OCI-LY7 (cell line): ENCODE results near the gene MCCD1. TPM values are rescaled to one million over a fixed set of nuclear protein-coding genes. Genes with fewer than 3 reads are reported as not detected.
A peak's percentile ranks its signal among the peaks of the same experiment; 100 is the strongest.

Experiments used
- Bru-seq: library from RNA; stranded (reverse); fragments of 400-500 nt; gene quantifications from one replicate; lab custom pipeline; 2021; lab: Mats Ljungman, UMichigan
- BruChase-seq, 2 experiments: library from RNA; stranded (reverse); fragments of 400-500 nt; gene quantifications; one replicate each; lab custom pipeline; 2021; lab: Mats Ljungman, UMichigan
- BruUV-seq: library from RNA; stranded (reverse); fragments of 400-500 nt; replicated peaks from 2 replicates; lab custom pipeline; 2021; lab: Mats Ljungman, UMichigan
- CTCF ChIA-PET: fragments of 300-600 bp; sonication (Branson Sonifier 250); formaldehyde crosslinking; loops from one replicate; lab custom pipeline; 2022; ENCODE audit warnings: antibody characterized with exemption; ENCODE audit not compliant: unreplicated experiment; lab: Charles Lee
- POLR2A ChIA-PET: fragments of 300-600 bp; sonication (Branson Sonifier 250); formaldehyde crosslinking; loops from one replicate; lab custom pipeline; 2022; ENCODE audit warnings: antibody characterized with exemption; lab: Charles Lee
- DNase-seq: peaks from one replicate; pipeline ENCODE4 v3.0.0-alpha.2; 2015; ENCODE audit warnings: low spot score
- H2AFZ ChIP-seq: fragments of 200-600 bp; sonication (generic), shearing (Covaris generic); 2 replicates; pipeline ENCODE4 v1.6.1; 2014; ENCODE audit warnings: mild to moderate bottlenecking, antibody characterized with exemption, low read length, moderate library complexity
- H3K27ac ChIP-seq: fragments of 200-600 bp; sonication (generic); 2 replicates; pipeline ENCODE4 v1.5.1; 2014; ENCODE audit warnings: mixed run types, low read depth, mild to moderate bottlenecking, moderate library complexity, low read length, inconsistent platforms; ENCODE audit not compliant: poor library complexity, severe bottlenecking
- H3K36me3 ChIP-seq: fragments of 200-600 bp; sonication (generic); 2 replicates; pipeline ENCODE4 v1.6.1; 2014; ENCODE audit warnings: mild to moderate bottlenecking, antibody characterized with exemption, low read length, moderate library complexity, mixed read lengths; ENCODE audit not compliant: insufficient read depth
- H3K4me1 ChIP-seq: fragments of 200-600 bp; sonication (generic); 2 replicates; pipeline ENCODE4 v1.5.1; 2014; ENCODE audit warnings: mild to moderate bottlenecking, low read length; ENCODE audit not compliant: insufficient read depth, poor library complexity, severe bottlenecking
- H3K4me2 ChIP-seq: fragments of 200-600 bp; sonication (generic); 2 replicates; pipeline ENCODE4 v1.6.1; 2014; ENCODE audit warnings: mild to moderate bottlenecking, low read length
- H3K4me3 ChIP-seq: fragments of 200-600 bp; sonication (generic); 2 replicates; pipeline ENCODE4 v1.5.1; 2014; ENCODE audit warnings: mild to moderate bottlenecking, low read depth, low read length; ENCODE audit not compliant: poor library complexity, severe bottlenecking
- H3K79me2 ChIP-seq: fragments of 200-600 bp; sonication (generic); 2 replicates; pipeline ENCODE4 v1.6.1; 2016; ENCODE audit warnings: low read depth, mild to moderate bottlenecking, low read length, moderate library complexity, mixed read lengths; ENCODE audit not compliant: insufficient read depth
- H3K9me2 ChIP-seq: fragments of 200-600 bp; sonication (generic); 2 replicates; pipeline ENCODE4 v1.6.1; 2016; ENCODE audit warnings: mild to moderate bottlenecking, low read length, mixed read lengths; ENCODE audit not compliant: insufficient read depth
- H3K9me3 ChIP-seq: fragments of 200-600 bp; sonication (generic); 2 replicates; pipeline ENCODE4 v1.6.1; 2014; ENCODE audit warnings: mild to moderate bottlenecking, mixed run types, low read length, mixed read lengths
- H4K20me1 ChIP-seq: fragments of 200-600 bp; sonication (generic); 2 replicates; pipeline ENCODE4 v1.6.1; 2014; ENCODE audit warnings: mild to moderate bottlenecking, antibody characterized with exemption, low read length, moderate library complexity, mixed read lengths; ENCODE audit not compliant: insufficient read depth
- CTCF ChIP-seq: fragments of 200-600 bp; sonication (generic); conservative IDR thresholded peaks from 2 replicates; pipeline ENCODE4 v1.5.1; 2014; ENCODE audit warnings: mild to moderate bottlenecking, antibody characterized with exemption, low read length, moderate library complexity, mixed read lengths
- EZH2phosphoT487 ChIP-seq: fragments of 200-600 bp; sonication (generic); IDR thresholded peaks from 2 replicates; pipeline ENCODE4 v1.6.1; 2018; ENCODE audit warnings: low read depth, borderline replicate concordance, mild to moderate bottlenecking, mixed run types, antibody characterized with exemption, low read length, moderate library complexity, mixed read lengths
- intact Hi-C: fragments of 100-400 bp; cut with micrococcal nuclease; formaldehyde crosslinking; loops from one replicate; pipeline ENCODE4 v1.10.0; 2022; ENCODE audit not compliant: unreplicated experiment
- long read RNA-seq: library from polyadenylated mRNA; stranded (forward); transcript quantifications from one replicate; pipeline ENCODE4 v2.0.0, GENCODE V29; 2022
- total RNA-seq, 2 experiments: library from RNA; depleted of rRNA in 1 of 2; stranded (reverse); fragments of >200 nt in 1 of 2; shearing (Covaris generic) in 1 of 2; gene quantifications; 2 replicates each; pipeline ENCODE4 v1.2.3, GENCODE V29; 2014 to 2022

MCCD1 gene
- total RNA-seq (2014; rRNA removed; shearing (Covaris generic)) (not detected in 2 replicates), total RNA-seq (2022) (not detected in 2 replicates), Bru-seq, nascent RNA (not detected), BruChase-seq, experiment 1, labeled RNA remaining after a 6-hour chase (not detected), BruChase-seq, experiment 2, labeled RNA remaining after a 2-hour chase (not detected)
- long read RNA-seq, result 0 reads

- H3K27ac ChIP-seq, result no peak within 1 kb of the TSS
- H3K4me2 ChIP-seq, result no peak within 1 kb of the TSS
- H3K9me2 ChIP-seq, result no peaks in the 10 kb centered on the region
- DNase-seq, result no peak
- H3K4me3 ChIP-seq, result no peak within 1 kb of the TSS
- no TSS peak for BruUV-seq
- H3K36me3 ChIP-seq, result peaks cover 58% of the 10 kb centered on the region
- H2AFZ ChIP-seq, result no peak within 1 kb of the TSS
- H3K9me3 ChIP-seq, result no peaks in the 10 kb centered on the region
- intact Hi-C loops, result no loop called here
- ChIA-PET POLR2A (interaction anchor here (1.5 kb wide), 1 partner anchor 13 kb away, joined by 4 read pairs; the partner anchor contains the start of gene DDX39B), CTCF (no interaction called here)
- TF ChIP-seq CTCF (no peak), EZH2phosphoT487 (no peak)
- no peaks in the 10 kb centered on the region for H3K79me2 ChIP-seq
- H4K20me1 ChIP-seq, result peaks cover 5% of the 10 kb centered on the region; the same call in 1 of the 2 replicates
- no peaks in the 10 kb centered on the region for H3K4me1 ChIP-seq
Observed at GRCh38 chr6:31528821-31529328, at the start of gene MCCD1. MCCD1 (plus strand) TSS chr6:31528962; CDS start chr6:31529015, 53 bp downstream.

- Histone ChIP-seq H3K4me2 (peak overlapping the region; percentile 28), H2AFZ (no peak overlapping the region), H3K79me2 (no peaks in the 10 kb centered on the region), H3K27ac (no peak overlapping the region), H3K4me1 (peaks cover 31% of the 10 kb centered on the region), H3K4me3 (no peak overlapping the region), H3K36me3 (no peaks in the 10 kb centered on the region), H3K9me2 (no peaks in the 10 kb centered on the region), H3K9me3 (no peaks in the 10 kb centered on the region), H4K20me1 (no peaks in the 10 kb centered on the region)
- ChIA-PET POLR2A (no interaction called here), CTCF (no interaction called here)
- intact Hi-C loops, result no loop called here
- TF ChIP-seq CTCF (no peak), EZH2phosphoT487 (no peak)
- no peak for DNase-seq
- BruUV-seq, result no TSS peak
Observed at GRCh38 chr6:31479151-31479932, 49.4 kb upstream of the MCCD1 start.
